GM12865 (cell line): ENCODE measurements around the gene CCL3.

ENCODE experiments used
- DNase-seq: peaks from one replicate; pipeline ENCODE4 v3.0.0; 2010; ENCODE audit warnings: low read depth
- H3K4me3 ChIP-seq: 2 replicates; pipeline ENCODE4 v1.5.1; 2011; ENCODE audit warnings: mild to moderate bottlenecking, low read depth, low read length, control low read depth
- TF ChIP-seq, protein P1 (sequence below): IDR thresholded peaks from 2 replicates; pipeline ENCODE4 v1.5.1; 2011; ENCODE audit warnings: low read length, control low read depth, low read depth, inconsistent platforms; ENCODE audit not compliant: insufficient read depth; ENCODE audit errors: missing control alignments

Gene CCL3

DNA sequence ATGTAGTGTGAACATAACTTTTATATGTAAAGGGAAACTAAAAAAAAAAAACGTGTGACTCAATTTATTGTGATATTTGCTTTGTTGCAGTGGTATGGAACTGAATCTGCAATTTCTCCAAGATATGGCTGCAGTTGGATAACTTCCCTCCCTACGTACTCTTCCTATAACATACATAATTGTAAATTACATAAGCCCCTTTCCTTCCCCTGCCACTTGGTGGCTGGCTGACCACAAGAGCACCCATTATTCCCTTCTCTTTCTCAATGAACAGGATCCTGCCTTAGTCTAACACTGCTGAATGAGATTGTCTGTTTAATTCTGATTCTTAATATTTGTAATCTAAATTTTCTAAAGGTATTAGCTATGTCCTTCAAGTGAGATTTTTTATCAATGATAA, 41.5 kb upstream of the CCL3 start:
- TF ChIP-seq, protein P1, sequence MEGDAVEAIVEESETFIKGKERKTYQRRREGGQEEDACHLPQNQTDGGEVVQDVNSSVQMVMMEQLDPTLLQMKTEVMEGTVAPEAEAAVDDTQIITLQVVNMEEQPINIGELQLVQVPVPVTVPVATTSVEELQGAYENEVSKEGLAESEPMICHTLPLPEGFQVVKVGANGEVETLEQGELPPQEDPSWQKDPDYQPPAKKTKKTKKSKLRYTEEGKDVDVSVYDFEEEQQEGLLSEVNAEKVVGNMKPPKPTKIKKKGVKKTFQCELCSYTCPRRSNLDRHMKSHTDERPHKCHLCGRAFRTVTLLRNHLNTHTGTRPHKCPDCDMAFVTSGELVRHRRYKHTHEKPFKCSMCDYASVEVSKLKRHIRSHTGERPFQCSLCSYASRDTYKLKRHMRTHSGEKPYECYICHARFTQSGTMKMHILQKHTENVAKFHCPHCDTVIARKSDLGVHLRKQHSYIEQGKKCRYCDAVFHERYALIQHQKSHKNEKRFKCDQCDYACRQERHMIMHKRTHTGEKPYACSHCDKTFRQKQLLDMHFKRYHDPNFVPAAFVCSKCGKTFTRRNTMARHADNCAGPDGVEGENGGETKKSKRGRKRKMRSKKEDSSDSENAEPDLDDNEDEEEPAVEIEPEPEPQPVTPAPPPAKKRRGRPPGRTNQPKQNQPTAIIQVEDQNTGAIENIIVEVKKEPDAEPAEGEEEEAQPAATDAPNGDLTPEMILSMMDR: no peak
- H3K4me3 ChIP-seq: no peak overlapping the region
- no peak for DNase-seq

DNA sequence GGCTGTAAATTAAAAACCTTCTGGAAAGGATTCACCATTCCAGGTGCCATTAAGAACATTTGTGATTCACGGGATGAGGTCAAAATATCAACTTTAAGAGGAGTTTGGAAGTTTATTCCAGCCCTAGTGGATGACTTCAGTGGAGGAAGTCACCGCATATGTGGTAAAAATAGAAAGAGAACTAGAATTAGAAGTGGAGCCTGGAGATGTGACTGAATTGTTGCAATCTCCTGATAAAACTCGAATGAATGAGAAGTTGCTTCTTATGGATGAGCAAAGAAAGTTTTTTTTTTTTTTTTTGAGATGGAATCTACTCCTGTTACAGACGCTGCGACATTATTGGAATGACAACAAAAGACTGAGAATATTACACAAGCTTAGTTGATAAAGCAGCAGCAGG, 40.4 kb upstream of the CCL3 start:
- DNase-seq: no peak
- no peak overlapping the region for H3K4me3 ChIP-seq
- TF ChIP-seq, protein P1: no peak

DNA sequence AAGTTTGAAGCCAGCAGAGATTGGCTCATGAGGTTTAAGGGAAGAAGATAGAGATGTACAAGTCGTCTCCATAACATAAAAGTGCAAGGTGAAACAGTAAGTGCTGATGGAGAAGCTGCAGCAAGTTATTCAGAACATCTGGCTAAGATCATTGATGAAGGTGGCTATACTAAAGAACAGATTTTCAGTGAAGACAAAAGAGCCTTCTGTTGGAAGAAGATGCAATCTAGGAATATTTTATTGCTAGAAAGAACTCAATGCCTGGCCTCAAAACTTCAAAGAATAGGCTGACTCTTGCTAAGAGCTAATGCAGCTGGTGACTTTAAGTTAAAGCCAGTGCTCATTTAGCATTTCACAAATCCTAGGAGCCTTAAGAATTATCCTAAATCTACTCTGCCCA, 39.7 kb upstream of the CCL3 start:
- no peak overlapping the region for H3K4me3 ChIP-seq
- no peak for DNase-seq
- TF ChIP-seq, protein P1: no peak

GRCh38 chr17:36128411-36128978, 38.6 kb upstream of the CCL3 start:
- H3K4me3 ChIP-seq: no peak overlapping the region
- TF ChIP-seq, protein P1: no peak
- no peak for DNase-seq

GRCh38 chr17:36127911-36128310, 38.0 kb upstream of the CCL3 start:
- no peak for DNase-seq
- no peak overlapping the region for H3K4me3 ChIP-seq
- TF ChIP-seq, protein P1: no peak

- TF ChIP-seq, protein P1: no peak
- H3K4me3 ChIP-seq: no peak overlapping the region
- peak; percentile 76 for DNase-seq
These were observed 37.4 kb upstream of the CCL3 start for GRCh38 chr17:36127199-36127893.
